ENCODE results near the gene MERTK. TPM values are rescaled to one million over a fixed set of nuclear protein-coding genes. Genes with fewer than 3 reads are reported as not detected.

Gene MERTK
- total and polyA plus RNA-seq, 10 of the 15 experiments (the other 5 are each of a cell fraction or from before 2014, with no cell fraction given): 0.13 to 30.6 (median 0.50) TPM

DNA sequence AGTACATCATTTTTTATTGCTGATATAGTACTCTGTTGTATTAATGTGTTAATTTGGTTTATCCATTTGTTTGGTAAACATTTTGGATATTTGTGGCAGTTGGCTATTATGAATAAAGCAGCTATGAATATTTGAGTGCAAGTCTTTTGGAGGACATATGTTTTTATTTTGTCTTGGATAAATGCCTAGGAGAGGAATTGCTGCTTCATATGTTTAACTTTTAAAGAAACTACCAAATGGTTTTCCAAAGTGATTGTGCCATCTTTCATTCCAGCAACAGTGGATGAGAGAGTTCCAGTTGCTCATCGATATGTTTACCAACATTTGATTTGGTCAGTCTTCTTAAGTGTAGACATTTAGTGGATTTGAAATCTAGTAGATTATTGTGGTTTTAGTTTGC is 51.8 kb downstream of the MERTK start (continued):
- TF ChIP-seq BHLHE40 (IDR thresholded peaks at IDR 0.05; ENCODE audit: borderline replicate concordance in 1 of 2, low read depth in 2 of 2, low read length in 1 of 2) (no peak), KDM1A (IDR thresholded peaks at IDR 0.05; ENCODE audit: borderline replicate concordance) (no peak), ZNF217 (IDR thresholded peaks at IDR 0.05) (no peak)
- TF ChIP-seq, protein P1, sequence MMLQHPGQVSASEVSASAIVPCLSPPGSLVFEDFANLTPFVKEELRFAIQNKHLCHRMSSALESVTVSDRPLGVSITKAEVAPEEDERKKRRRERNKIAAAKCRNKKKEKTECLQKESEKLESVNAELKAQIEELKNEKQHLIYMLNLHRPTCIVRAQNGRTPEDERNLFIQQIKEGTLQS (IDR thresholded peaks at IDR 0.05; ENCODE audit: borderline replicate concordance, extremely low read depth, low read depth, low read length): no peak
- TF ChIP-seq, protein P2, sequence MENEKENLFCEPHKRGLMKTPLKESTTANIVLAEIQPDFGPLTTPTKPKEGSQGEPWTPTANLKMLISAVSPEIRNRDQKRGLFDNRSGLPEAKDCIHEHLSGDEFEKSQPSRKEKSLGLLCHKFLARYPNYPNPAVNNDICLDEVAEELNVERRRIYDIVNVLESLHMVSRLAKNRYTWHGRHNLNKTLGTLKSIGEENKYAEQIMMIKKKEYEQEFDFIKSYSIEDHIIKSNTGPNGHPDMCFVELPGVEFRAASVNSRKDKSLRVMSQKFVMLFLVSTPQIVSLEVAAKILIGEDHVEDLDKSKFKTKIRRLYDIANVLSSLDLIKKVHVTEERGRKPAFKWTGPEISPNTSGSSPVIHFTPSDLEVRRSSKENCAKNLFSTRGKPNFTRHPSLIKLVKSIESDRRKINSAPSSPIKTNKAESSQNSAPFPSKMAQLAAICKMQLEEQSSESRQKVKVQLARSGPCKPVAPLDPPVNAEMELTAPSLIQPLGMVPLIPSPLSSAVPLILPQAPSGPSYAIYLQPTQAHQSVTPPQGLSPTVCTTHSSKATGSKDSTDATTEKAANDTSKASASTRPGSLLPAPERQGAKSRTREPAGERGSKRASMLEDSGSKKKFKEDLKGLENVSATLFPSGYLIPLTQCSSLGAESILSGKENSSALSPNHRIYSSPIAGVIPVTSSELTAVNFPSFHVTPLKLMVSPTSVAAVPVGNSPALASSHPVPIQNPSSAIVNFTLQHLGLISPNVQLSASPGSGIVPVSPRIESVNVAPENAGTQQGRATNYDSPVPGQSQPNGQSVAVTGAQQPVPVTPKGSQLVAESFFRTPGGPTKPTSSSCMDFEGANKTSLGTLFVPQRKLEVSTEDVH (IDR thresholded peaks at IDR 0.05; ENCODE audit: low read depth, partially characterized antibody): no peak

DNA sequence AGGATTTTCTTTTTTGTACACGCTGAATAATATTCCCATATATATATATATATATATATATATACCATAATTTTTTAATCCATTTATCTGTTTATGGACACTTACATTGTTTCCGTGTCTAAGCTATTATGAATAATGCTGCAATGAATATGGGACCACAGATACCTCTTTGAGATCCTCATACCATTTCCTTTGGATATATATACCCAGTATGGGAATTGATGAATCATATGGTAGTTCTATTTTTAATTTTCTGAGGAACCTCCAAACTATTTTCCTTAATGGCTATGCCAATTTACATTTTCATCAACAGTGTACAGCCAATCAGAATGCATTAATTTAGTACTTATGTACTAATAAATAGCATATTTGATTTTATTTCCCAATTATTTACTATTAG is 53.1 kb downstream of the MERTK start:
- intact Hi-C loops (cut with micrococcal nuclease; ENCODE audit: unreplicated experiment): loop anchor here (10.0 kb wide), 1 partner anchor 93 kb away; no protein-coding TSS in a partner anchor

More for the DNA sequence above, 53.1 kb downstream of the MERTK start:
- SMC1A ChIA-PET (ENCODE audit: uncharacterized antibody, unreplicated experiment): no interaction called here
- no peak for FAIRE-seq
- Histone ChIP-seq H3K4me1 (ENCODE audit: control insufficient read depth, insufficient read depth, low read length) (no peaks in the 10 kb centered on the region), H3K36me3 (ENCODE audit: control insufficient read depth in 2 of 2, insufficient read depth in 2 of 2, low read length in 1 of 2) (no peaks in the 10 kb centered on the region), H2AFZ (ENCODE audit: control insufficient read depth, low read depth, low read length) (no peak overlapping the region), H4K20me1 (ENCODE audit: control insufficient read depth, insufficient read depth) (no peaks in the 10 kb centered on the region), H3K79me2 (ENCODE audit: control insufficient read depth, insufficient read depth, low read length) (no peaks in the 10 kb centered on the region), H3K4me3 (no peak overlapping the region), H3K4me2 (ENCODE audit: control insufficient read depth, insufficient read depth) (no peak overlapping the region), H3K27me3 (replicated peaks in 1 of 2; ENCODE audit: control insufficient read depth in 2 of 2, insufficient read depth in 2 of 2, low read length in 1 of 2) (no peaks in the 10 kb centered on the region; a peak in 1 of 4 replicates), H3K27ac (ENCODE audit: control insufficient read depth, insufficient read depth) (no peak overlapping the region), H3K9me3 (replicated peaks; ENCODE audit: control insufficient read depth, insufficient read depth, low read length) (no peaks in the 10 kb centered on the region), H3K9ac (ENCODE audit: control insufficient read depth, insufficient read depth, low read length) (no peak overlapping the region)
- CTCF ChIA-PET: interaction anchor here (1.0 to 1.1 kb wide), 2 partner anchors 12 to 52 kb away, joined by 3 read pairs; no protein-coding TSS in a partner anchor
- POLR2A ChIA-PET: interaction anchor here (0.5 to 0.6 kb wide), 2 partner anchors 43 to 88 kb away, joined by 3 to 4 read pairs; no protein-coding TSS in a partner anchor
- TF ChIP-seq JUND (IDR thresholded peaks at IDR 0.05; ENCODE audit: low read depth, low read length): no peak
- no peak for TF ChIP-seq PAX5 (IDR thresholded peaks at IDR 0.05; ENCODE audit: borderline replicate concordance, low read depth, low read length)
- TF ChIP-seq TCF3 (IDR thresholded peaks at IDR 0.05; ENCODE audit: borderline replicate concordance, insufficient read depth, low read depth, low read length): no peak
- TF ChIP-seq ASH2L (IDR thresholded peaks at IDR 0.05; ENCODE audit: borderline replicate concordance, low read depth): no peak
- no peak for TF ChIP-seq SREBF1 (IDR thresholded peaks at IDR 0.05; ENCODE audit: low read length)
- no peak for TF ChIP-seq TBL1XR1 (IDR thresholded peaks at IDR 0.05; ENCODE audit: low read depth, low read length)
- no peak for TF ChIP-seq MXI1 (IDR thresholded peaks at IDR 0.05; ENCODE audit: low read depth, low read length)
- TF ChIP-seq NFXL1 (IDR thresholded peaks at IDR 0.05; ENCODE audit: borderline replicate concordance): no peak
- no peak for TF ChIP-seq RAD51 (IDR thresholded peaks at IDR 0.05)
- no peak for DNase-seq (ENCODE audit: low read depth, low spot score)
- no TSS peak for BruUV-seq (replicated peaks)
- no peak for ATAC-seq
- in situ Hi-C loops (cut with MboI): no loop called here
- 53% methylated on average over 2 of the region's 2 CpGs for WGBS (ENCODE audit: insufficient coverage, insufficient replicate concordance, low lambda C conversion rate, missing lambda C conversion rate)
- RAD21 ChIA-PET (ENCODE audit: unreplicated experiment): no interaction called here

All from GM12878 (cell line).